Pancreas (tissue), 10 donors: Measurements from ENCODE around the gene YPEL4. TPM values are rescaled to one million over a fixed set of nuclear protein-coding genes. Genes with fewer than 3 reads are reported as not detected.

ENCODE experiments used
- ATAC-seq, 4 donors: fragments of 200-7000 bp; cut with Tn5 transposase; one replicate each; pipeline versions ENCODE4 v1.8.0 to v1.9.1; 2020; ENCODE audit warnings: mild to moderate bottlenecking in 4 of 4, moderate library complexity in 4 of 4
- DNase-seq, 6 donors: peaks; one replicate each; pipeline ENCODE4 v3.0.0-alpha.2; 2020
- FAIRE-seq: peaks from 2 replicates; lab custom pipeline; 2012; peaks lifted over from hg19 to GRCh38; lab: Jason Lieb, UNC
- H3K27ac ChIP-seq, 4 donors: fragments of 200-600 bp; sonication (generic); 1 replicate in 3 of 4; 2 replicates in 1 of 4; pipeline versions ENCODE4 v1.5.0 to v1.8.0; 2020
- H3K27me3 ChIP-seq, 4 donors: fragments of 200-600 bp; one replicate each; pipeline ENCODE4 v1.8.0; 2021
- H3K36me3 ChIP-seq, 3 donors: fragments of 200-600 bp; sonication (generic) in 1 of 3; one replicate each; pipeline versions ENCODE4 v1.5.0 to v1.8.0; 2020 to 2021
- H3K4me1 ChIP-seq, 3 donors: fragments of 200-600 bp; one replicate each; pipeline ENCODE4 v1.8.0; 2021
- H3K4me3 ChIP-seq, 4 donors: fragments of 200-600 bp; sonication (generic) in 2 of 4; one replicate each; pipeline versions ENCODE4 v1.5.0 to v1.8.0; 2020 to 2021
- H3K9me3 ChIP-seq, 4 donors: fragments of 200-600 bp; one replicate each; pipeline ENCODE4 v1.8.0; 2021
- WGBS, 2 donors: extraction: QIAGEN DNeasy Blood & Tissue Kit; methylation state at CpG; one replicate each; pipeline ENCODE4 v1.1.7; 2013; 5-methylcytosine and 5-hydroxymethylcytosine counted together
- intact Hi-C, 3 donors: fragments of 100-400 bp; cut with DNase I; formaldehyde crosslinking; loops; one replicate each; pipeline versions ENCODE4 v1.11.1 to v1.14.2; 2022
- polyA plus RNA-seq, 2 donors: library from polyadenylated mRNA; stranded (reverse); fragments of 200-250 nt; gene quantifications; one replicate each; pipeline ENCODE4 v1.2.3, GENCODE V29; 2013
- total RNA-seq, 6 donors: library from RNA; stranded (reverse); fragmentation: NEBNext Ultra II Directional in 4 of 6; extraction: Animal tissue kit (Norgen Biotek cat#: 25700) in 4 of 6; gene quantifications; one replicate each; pipeline versions ENCODE4 v1.2.1 to v1.2.4, GENCODE V29; 2021 to 2023
- TF ChIP-seq, protein P1 (sequence below), 4 donors: fragments of 200-600 bp; sonication (generic) in 3 of 4; IDR thresholded peaks; one replicate each; pipeline versions ENCODE4 v1.5.0 to v1.8.0; 2021; ENCODE audit warnings: antibody characterized with exemption in 4 of 4
- donor health status: healthy with polysubstance abuse.
- donor health status: DM: no; HTN: no; CAD: no; lungs with moderate emphysema.
- donor health status: DM: no; HTN: no; CAD: no.
- donor health status: control.
- donor health status: control.
- donor health status: Bipolar disorder and iron deficiency.
- donor health status: DM: yes; HTN: yes; CAD: no.
- donor health status: DM: no; HTN: no; CAD: no.
- donor health status: DM: no; HTN: no; CAD: no.
- donor health status: DM: yes; HTN: yes; CAD: no.

Gene YPEL4
- total and polyA plus RNA-seq, 8 donors: 0.12 to 0.68 (median 0.28) TPM; not detected in 1

DNA sequence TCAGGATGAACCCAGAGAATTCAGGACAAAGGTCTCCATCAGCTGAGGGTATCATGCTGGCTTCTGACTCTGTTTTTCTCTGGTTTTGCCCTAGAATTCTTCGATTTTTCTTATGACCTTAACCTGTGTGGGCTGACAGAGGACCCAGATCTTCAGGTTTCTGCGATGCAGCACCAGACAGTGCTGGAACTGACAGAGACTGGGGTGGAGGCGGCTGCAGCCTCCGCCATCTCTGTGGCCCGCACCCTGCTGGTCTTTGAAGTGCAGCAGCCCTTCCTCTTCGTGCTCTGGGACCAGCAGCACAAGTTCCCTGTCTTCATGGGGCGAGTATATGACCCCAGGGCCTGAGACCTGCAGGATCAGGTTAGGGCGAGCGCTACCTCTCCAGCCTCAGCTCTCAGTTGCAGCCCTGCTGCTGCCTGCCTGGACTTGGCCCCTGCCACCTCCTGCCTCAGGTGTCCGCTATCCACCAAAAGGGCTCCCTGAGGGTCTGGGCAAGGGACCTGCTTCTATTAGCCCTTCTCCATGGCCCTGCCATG is 35.4 kb downstream of the YPEL4 start:
- no peak for FAIRE-seq
- Histone ChIP-seq H3K27me3 (no peaks in the 10 kb centered on the region), H3K4me1 (no peaks in the 10 kb centered on the region), H3K4me3 (no peak overlapping the region), H3K36me3 (peaks cover 0 to 8% (median 6%) of the 10 kb centered on the region in 3 donors), H3K27ac (no peak overlapping the region), H3K9me3 (no peaks in the 10 kb centered on the region)
- intact Hi-C loops: no loop called here
- ATAC-seq: no peak
- no peak for DNase-seq
- TF ChIP-seq, protein P1, sequence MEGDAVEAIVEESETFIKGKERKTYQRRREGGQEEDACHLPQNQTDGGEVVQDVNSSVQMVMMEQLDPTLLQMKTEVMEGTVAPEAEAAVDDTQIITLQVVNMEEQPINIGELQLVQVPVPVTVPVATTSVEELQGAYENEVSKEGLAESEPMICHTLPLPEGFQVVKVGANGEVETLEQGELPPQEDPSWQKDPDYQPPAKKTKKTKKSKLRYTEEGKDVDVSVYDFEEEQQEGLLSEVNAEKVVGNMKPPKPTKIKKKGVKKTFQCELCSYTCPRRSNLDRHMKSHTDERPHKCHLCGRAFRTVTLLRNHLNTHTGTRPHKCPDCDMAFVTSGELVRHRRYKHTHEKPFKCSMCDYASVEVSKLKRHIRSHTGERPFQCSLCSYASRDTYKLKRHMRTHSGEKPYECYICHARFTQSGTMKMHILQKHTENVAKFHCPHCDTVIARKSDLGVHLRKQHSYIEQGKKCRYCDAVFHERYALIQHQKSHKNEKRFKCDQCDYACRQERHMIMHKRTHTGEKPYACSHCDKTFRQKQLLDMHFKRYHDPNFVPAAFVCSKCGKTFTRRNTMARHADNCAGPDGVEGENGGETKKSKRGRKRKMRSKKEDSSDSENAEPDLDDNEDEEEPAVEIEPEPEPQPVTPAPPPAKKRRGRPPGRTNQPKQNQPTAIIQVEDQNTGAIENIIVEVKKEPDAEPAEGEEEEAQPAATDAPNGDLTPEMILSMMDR (IDR thresholded peaks at IDR 0.05): no peak
- 74 to 76% methylated on average over 10 of the region's 10 CpGs for WGBS, 2 donors

DNA sequence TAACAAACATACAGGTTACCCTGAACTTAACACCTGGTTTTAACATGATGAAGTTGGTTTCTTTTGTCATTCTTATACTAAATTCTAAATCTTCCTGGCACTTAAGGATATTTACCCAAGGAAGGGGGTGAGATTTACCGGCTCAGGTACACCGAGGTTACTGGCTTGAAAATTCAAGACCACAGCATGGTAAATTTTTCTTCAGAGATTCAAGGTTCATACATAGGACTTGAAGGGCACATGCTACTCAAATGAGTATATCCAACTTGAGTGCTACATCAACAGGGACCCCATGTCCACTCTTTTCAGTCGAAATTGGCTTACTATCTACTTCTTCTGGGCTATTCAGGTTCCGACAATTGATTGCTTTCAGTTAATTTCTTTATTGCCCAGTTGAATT is 39.5 kb downstream of the YPEL4 start:
- Histone ChIP-seq H3K27ac (no peak overlapping the region), H3K27me3 (no peaks in the 10 kb centered on the region), H3K4me1 (no peaks in the 10 kb centered on the region), H3K4me3 (no peak overlapping the region), H3K36me3 (peaks cover 0 to 19% (median 8%) of the 10 kb centered on the region in 3 donors), H3K9me3 (no peaks in the 10 kb centered on the region)
- ATAC-seq (no peak), DNase-seq (no peak), FAIRE-seq (no peak)
- intact Hi-C loops: no loop called here
- 79 to 92% methylated on average over 4 of the region's 4 CpGs for WGBS, 2 donors
- TF ChIP-seq, protein P1 (IDR thresholded peaks at IDR 0.05): no peak

DNA sequence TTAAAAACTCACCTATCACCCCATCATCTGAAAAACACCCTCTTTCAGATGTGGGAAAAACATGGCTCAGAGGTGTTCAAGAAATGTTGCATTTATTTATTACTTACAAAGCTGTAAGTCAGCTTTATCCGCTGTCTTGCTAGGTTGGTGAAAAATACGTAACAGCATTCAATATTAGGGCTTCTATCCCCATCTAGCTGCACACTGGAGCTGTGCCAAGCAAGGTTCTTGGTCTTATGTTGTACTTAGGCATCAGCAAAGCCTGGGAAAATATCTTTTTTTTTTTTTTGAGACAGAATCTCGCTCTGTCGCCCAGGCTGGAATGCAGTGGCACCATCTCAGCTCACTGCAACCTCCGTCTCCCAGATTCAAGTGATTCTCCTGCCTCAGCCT is 44.7 kb downstream of the YPEL4 start:
- no peak overlapping the region for H3K27ac ChIP-seq
- no peak for DNase-seq
- 92 to 94% methylated on average over 5 of the region's 5 CpGs for WGBS, 2 donors
- ATAC-seq: no peak
- peaks cover 0 to 13% (median 4%) of the 10 kb centered on the region in 3 donors for H3K36me3 ChIP-seq
- intact Hi-C loops: no loop called here
- no peaks in the 10 kb centered on the region for H3K9me3 ChIP-seq
- TF ChIP-seq, protein P1 (IDR thresholded peaks at IDR 0.05): no peak
- no peak for FAIRE-seq
- H3K4me3 ChIP-seq: no peak overlapping the region
- no peaks in the 10 kb centered on the region for H3K4me1 ChIP-seq
- H3K27me3 ChIP-seq: no peaks in the 10 kb centered on the region

DNA sequence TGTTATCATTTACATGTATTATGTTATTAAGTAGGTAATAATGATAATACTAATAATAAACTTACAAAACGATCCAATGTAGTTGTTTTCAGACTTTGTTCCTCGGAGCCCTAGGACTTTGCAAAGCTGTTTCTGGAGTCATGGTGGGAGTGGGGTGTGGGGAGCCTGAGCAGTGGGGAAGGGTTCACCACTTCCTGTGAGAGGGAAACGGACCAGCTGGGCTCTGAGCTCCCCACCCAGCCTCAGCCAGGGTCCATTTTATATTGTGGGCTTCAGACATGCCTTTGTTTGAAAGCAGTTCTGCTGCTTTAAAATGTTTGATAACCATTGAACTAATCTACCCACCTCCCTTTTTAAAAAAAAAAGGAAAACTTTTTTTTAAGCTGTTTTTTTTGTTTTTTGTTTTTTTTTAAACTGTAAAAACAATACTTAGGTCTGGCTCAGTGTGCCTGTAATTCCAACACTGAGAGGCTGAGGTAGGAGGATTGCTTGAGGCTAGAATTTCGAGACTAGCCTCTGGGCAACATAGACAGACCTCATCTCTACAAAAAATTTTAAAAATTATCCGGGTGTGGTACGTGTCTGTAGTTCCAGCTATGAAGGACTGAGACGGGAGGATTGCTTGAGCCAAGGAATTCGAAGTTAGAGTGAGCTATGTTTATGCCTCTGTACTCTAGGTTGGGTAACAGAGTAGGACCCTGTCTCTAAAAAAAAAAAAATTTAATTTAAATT is 45.2 kb downstream of the YPEL4 start:
- intact Hi-C loops: no loop called here
- TF ChIP-seq, protein P1 (IDR thresholded peaks at IDR 0.05): no peak
- Histone ChIP-seq H3K27ac (no peak overlapping the region), H3K4me3 (no peak overlapping the region), H3K9me3 (no peaks in the 10 kb centered on the region), H3K27me3 (no peaks in the 10 kb centered on the region), H3K4me1 (no peaks in the 10 kb centered on the region), H3K36me3 (peaks cover 0 to 13% (median 0%) of the 10 kb centered on the region in 3 donors)
- 56 to 67% methylated on average over 8 of the region's 8 CpGs for WGBS, 2 donors
- FAIRE-seq (no peak), ATAC-seq (no peak), DNase-seq (no peak)

DNA sequence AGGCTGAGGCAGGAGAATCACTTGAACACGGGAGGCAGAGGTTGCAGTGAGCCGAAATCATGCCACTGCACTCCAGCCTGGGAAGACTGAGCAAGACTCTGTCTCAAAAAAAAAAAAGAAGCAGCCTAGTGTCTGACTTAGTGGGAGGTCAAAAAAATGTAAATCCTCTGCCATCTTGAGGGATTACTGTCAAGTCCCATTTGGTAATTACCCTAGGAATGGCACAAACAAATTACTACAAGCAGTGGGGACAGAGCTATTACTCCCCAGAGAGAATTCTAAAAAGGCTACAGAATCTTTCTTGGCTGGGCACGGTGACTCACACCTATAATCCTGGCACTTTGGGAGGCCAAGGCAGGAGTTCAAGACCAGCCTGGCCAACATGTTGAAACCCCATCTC is 48.4 kb downstream of the YPEL4 start:
- TF ChIP-seq, protein P1 (IDR thresholded peaks at IDR 0.05): no peak
- no peak for DNase-seq
- Histone ChIP-seq H3K27me3 (no peaks in the 10 kb centered on the region), H3K36me3 (peaks cover 0 to 2% (median 0%) of the 10 kb centered on the region in 3 donors), H3K4me3 (no peak overlapping the region), H3K27ac (no peak overlapping the region), H3K9me3 (no peaks in the 10 kb centered on the region), H3K4me1 (no peaks in the 10 kb centered on the region)
- no peak for ATAC-seq
- intact Hi-C loops: no loop called here
- no peak for FAIRE-seq
- 84 to 91% methylated on average over 3 of the region's 3 CpGs for WGBS, 2 donors
